Measurements from ENCODE around the gene PRM3. TPM values are rescaled to one million over a fixed set of nuclear protein-coding genes. Genes with fewer than 3 reads are reported as not detected.

The PRM3 gene
- total RNA-seq, 1 donor from 2014 or later, result not detected

- DNase-seq (ENCODE audit: low spot score in 2 of 2), result no peak
- H3K4me3 ChIP-seq, result no peak overlapping the region
These were observed 39.5 kb upstream of the PRM3 start for GRCh38 chr16:11312718-11313492.

GRCh38 chr16:11310997-11311561 lies 37.6 kb upstream of the PRM3 start:
- H3K36me3 ChIP-seq, result no peaks in the 10 kb centered on the region
- no peak for TF ChIP-seq CTCF (IDR thresholded peaks at IDR 0.05)
- no peak overlapping the region for H3K4me3 ChIP-seq
- H3K9me3 ChIP-seq, result no peaks in the 10 kb centered on the region
- no peaks in the 10 kb centered on the region for H3K4me1 ChIP-seq
- no peaks in the 10 kb centered on the region for H3K27me3 ChIP-seq
- intact Hi-C loops (cut with DNase I), result no loop called here
- H3K27ac ChIP-seq, result no peak overlapping the region
- DNase-seq (ENCODE audit: low spot score in 2 of 2), result no peak

More at GRCh38 chr16:11312718-11313492, 39.5 kb upstream of the PRM3 start:
- TF ChIP-seq CTCF (IDR thresholded peaks at IDR 0.05), result no peak
- H3K36me3 ChIP-seq, result no peaks in the 10 kb centered on the region
- no peaks in the 10 kb centered on the region for H3K27me3 ChIP-seq
- H3K27ac ChIP-seq, result no peak overlapping the region
- intact Hi-C loops (cut with DNase I), result no loop called here
- H3K9me3 ChIP-seq, result no peaks in the 10 kb centered on the region
- no peaks in the 10 kb centered on the region for H3K4me1 ChIP-seq

- intact Hi-C loops (cut with DNase I), result no loop called here
- no peaks in the 10 kb centered on the region for H3K27me3 ChIP-seq
- DNase-seq (ENCODE audit: low spot score in 2 of 2), result no peak
- no peaks in the 10 kb centered on the region for H3K9me3 ChIP-seq
- H3K4me3 ChIP-seq, result no peak overlapping the region
- H3K4me1 ChIP-seq, result no peaks in the 10 kb centered on the region
- H3K36me3 ChIP-seq, result no peaks in the 10 kb centered on the region
- H3K27ac ChIP-seq, result no peak overlapping the region
- no peak for TF ChIP-seq CTCF (IDR thresholded peaks at IDR 0.05)
These were observed 37.2 kb upstream of the PRM3 start for GRCh38 chr16:11310634-11310977.

GRCh38 chr16:11309895-11310633 lies 36.6 kb upstream of the PRM3 start:
- Histone ChIP-seq H3K36me3 (no peaks in the 10 kb centered on the region), H3K4me1 (no peaks in the 10 kb centered on the region), H3K27ac (no peak overlapping the region), H3K9me3 (no peaks in the 10 kb centered on the region), H3K27me3 (no peaks in the 10 kb centered on the region), H3K4me3 (no peak overlapping the region)
- DNase-seq (ENCODE audit: low spot score in 2 of 2), result no peak
- intact Hi-C loops (cut with DNase I), result no loop called here
- TF ChIP-seq CTCF (IDR thresholded peaks at IDR 0.05), result no peak

GRCh38 chr16:11308493-11309283 lies 35.3 kb upstream of the PRM3 start:
- H3K9me3 ChIP-seq, result no peaks in the 10 kb centered on the region
- no peak for TF ChIP-seq CTCF (IDR thresholded peaks at IDR 0.05)
- no peak for DNase-seq (ENCODE audit: low spot score in 2 of 2)
- no peaks in the 10 kb centered on the region for H3K36me3 ChIP-seq
- no peaks in the 10 kb centered on the region for H3K27me3 ChIP-seq
- no peak overlapping the region for H3K27ac ChIP-seq
- no peak overlapping the region for H3K4me3 ChIP-seq
- H3K4me1 ChIP-seq, result no peaks in the 10 kb centered on the region
- intact Hi-C loops (cut with DNase I), result no loop called here

Measured in ascending aorta (tissue), 2 donors.